Glomerular visceral epithelial cell (primary cell): ENCODE measurements around the gene NBEAL2.
A peak's percentile ranks its signal among the peaks of the same experiment; 100 is the strongest.

ENCODE experiments used
- DNase-seq: peaks from one replicate; pipeline ENCODE4 v3.0.0-alpha.2; 2016; ENCODE audit errors: extremely low spot score

The NBEAL2 gene

DNA sequence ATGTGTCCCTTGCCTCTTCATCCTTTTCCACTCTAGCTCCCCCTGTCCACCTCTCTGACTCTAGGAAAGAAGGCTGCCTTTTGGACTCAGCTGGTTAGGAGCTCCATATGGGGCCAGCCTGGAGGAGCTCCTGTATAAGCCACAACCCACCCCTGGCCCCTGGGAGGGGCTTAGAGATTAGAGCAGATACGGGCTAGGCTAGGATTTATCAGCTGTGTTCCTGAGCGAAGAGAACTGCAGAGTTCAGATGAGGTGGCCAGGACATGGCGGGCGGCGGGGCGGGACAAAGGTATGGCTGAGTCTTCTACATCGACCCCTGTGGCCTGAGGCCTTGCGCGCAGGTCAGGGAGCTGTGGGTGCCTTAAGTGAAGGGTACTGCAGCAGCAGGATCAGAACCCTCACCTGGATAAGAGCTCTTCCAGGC, 7.9 kb downstream of the NBEAL2 start:
- no peak for DNase-seq

DNA sequence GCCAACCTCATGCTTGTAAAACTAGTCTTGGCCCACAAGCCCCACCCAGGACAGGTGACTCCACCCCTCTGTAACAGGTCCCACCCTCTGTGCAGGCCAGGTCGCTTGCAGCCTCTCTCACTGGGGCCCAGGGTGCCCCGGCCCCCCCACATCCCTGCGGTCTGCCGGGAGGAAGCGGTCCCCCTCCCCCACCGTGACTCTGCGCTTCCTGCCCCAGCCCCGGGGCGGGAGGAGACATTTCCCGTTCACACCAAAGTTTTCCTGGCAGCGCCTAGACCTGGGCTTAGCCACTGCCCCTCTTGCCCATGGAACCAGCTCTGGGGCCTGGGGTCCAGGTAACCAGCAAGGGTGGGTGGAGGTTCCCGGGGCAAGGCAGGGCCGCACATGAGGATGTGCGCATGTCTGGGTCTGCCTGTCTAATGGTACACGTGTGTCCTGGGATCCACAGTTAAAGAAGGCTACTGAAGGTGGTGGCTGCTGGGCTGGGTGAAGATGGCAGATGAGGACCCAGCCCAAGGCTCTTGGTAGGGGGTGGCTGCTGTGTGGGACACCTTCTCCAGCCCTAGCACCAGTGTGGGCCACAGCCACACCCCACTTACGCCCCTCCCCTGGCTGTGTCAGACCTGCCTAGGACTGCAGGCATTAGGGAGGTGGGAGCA, 8.4 kb downstream of the NBEAL2 start:
- DNase-seq: no peak

DNA sequence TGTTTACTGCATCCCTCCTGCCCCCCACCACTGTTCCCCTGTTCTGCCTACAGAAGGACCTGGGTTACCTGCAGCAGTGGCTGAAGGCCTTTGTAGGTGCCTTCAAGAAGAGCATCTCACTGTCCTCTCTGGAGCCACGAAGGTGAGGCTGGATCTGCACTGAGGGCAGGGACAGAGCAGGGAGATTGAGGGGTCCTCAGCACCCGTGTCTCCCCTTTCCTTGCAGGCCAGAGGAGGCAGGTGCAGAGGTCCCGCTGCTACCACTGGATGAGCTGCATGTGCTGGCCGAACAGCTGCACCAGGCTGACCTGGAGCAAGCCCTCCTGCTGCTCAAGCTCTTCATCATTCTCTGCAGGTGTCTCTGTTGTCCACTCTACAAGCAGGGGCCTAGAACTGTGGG, 9.2 kb downstream of the NBEAL2 start:
- no peak for DNase-seq

DNA sequence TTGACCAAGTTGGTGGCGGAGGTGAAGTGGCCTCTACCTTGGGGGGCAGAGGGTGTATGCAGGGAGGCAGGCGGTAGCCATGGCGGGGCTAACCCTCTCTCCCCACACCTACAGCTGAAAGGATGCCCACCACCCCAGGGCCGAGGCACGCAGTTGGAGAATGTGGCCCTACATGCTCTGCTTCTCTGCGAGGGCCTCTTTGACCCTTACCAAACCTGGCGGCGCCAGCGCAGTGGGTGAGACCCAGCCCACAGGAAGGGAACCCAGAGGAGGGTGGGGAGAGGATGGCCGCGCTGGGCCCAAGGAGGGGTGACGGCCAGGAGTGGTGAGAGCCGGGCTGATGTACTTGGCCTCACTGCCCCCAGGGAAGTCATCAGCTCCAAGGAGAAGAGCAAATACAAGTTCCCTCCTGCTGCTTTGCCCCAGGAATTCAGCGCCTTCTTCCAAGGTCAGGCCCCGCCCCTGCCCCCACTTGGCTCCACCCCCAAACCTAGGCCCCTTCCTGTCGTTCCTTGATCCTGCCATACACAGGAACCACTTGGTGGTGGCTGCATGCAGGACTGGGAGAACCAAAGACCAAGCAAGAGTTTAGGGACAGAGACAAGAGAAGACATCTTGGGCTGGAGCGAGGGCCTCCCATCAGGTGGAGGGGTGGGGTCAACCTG, 9.8 kb downstream of the NBEAL2 start:
- no peak for DNase-seq

DNA sequence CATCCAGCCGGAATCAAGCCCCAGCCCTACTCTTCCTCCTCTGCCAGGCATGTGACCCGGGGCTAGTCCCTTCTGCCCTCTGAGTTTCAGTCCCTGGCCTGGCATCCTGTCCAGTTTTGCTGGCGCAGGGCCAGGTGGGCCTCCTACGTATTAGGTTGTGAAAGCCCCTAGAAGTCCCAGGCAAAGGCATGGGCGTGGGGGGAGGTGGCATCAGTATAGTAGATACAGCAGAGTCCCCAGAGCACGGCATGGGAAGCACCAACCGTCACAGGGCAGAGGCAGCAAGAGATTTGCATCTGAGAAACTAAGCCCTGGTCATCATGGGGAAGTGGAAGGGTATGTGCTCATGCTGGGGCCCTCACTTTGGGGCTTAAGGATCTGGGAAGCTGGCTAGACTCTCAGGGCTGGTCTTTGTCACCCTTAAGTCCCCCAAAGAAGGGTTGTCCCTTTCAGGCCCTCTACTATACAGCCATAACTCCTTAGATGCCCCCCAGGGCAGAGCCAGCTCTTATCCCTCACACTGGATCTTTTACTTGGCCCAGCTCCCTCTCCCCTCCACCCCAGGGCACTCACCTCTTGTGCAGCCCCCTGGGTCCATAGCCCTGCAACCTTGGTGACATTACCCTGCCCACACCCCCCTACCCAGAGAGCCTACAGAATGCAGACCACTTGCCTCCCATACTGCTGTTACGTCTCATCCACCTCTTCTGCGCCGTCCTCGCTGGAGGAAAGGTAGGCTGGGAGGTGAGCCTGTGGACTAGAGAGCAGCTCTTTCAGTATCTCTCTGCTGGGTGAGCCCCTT, 11.3 kb downstream of the NBEAL2 start:
- no peak for DNase-seq

DNA sequence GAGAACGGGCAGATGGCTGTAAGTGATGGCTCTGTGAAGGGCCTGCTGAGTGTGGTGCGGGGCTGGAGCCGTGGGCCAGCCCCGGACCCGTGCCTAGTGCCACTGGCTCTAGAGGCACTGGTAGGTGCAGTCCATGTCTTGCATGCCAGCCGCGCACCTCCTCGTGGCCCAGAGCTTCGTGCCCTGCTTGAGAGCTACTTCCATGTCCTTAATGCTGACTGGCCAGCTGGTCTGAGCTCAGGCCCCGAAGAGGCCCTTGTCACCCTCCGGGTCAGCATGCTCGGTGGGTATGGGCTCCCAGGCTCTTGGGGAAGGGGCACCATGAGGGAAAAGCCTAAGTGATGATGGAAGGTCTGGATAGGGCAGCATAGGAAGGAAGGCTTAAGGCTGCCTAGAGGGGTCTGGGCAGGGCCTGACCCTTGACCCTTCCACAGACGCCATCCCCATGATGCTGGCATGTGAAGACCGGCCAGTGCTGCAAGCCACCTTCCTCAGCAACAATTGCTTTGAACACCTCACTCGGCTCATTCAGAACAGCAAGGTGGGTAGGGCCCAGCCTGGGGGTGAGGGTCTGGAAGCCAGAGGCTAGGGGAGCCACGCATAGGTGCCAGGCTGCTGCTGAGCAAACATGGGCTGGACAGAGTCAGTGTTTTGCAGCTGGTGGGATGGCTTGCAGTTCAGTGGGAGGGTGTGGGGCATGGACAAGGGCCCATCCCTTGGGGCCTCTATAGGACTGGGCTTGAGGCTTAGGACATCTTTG, 12.1 kb downstream of the NBEAL2 start:
- no peak for DNase-seq

DNA sequence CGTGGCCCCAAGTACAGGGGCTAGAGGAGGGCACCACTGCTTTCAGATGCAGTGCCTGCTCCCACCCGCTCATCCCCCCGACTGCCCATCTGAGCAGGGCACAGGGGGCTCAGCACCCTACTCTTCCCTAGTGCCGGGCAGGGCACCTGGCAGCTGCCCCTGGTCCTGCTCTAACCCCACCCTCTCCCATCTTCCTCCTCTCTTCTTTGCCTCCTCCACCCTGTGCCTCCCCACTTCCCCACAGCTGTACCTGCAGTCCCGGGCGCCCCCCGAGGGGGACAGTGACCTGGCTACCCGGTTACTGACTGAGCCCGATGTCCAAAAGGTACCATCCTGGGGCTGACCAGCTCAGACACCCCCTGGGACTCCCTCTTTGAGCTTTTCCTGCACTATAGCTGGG, 12.8 kb downstream of the NBEAL2 start:
- no peak for DNase-seq

DNA sequence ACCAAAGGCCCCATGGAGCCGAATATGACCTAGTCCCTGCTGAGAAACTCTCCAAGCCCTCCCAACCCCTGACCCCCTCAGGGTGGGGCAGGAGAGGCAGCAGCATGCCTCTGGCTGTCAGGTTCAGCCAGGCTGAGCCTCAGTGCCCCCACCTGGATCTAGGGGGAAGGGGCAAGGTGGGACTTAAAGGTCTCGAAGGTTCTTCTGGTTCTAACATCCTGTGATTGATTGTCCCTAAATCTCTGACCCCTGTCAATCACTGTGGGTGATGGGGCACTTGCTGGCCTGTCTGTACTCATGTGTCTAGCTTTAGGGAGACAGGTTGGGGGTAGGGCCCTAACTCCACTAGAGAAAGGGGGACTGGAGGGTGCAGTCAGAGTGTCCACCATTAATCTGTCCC, 13.8 kb downstream of the NBEAL2 start:
- no peak for DNase-seq

DNA sequence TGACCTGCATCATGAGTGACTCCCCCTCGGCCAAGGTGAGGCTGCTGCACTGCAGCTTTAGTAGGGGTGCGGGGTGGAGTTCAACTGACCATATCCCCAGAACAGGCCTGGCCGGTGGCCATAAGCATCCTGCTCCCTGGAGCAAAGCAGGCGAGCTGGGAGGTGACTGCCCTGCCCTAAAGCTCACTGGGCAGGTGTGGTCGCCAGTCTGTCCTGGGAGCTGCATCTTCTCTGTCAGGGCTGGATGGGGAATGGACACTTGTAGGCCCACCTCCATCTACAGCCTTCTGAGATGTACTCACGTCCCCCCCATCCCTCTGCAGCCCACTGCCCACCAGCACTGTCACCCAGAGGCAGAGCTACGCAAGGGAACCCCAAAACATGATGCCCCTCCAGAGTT, 14.5 kb downstream of the NBEAL2 start:
- DNase-seq: no peak

DNA sequence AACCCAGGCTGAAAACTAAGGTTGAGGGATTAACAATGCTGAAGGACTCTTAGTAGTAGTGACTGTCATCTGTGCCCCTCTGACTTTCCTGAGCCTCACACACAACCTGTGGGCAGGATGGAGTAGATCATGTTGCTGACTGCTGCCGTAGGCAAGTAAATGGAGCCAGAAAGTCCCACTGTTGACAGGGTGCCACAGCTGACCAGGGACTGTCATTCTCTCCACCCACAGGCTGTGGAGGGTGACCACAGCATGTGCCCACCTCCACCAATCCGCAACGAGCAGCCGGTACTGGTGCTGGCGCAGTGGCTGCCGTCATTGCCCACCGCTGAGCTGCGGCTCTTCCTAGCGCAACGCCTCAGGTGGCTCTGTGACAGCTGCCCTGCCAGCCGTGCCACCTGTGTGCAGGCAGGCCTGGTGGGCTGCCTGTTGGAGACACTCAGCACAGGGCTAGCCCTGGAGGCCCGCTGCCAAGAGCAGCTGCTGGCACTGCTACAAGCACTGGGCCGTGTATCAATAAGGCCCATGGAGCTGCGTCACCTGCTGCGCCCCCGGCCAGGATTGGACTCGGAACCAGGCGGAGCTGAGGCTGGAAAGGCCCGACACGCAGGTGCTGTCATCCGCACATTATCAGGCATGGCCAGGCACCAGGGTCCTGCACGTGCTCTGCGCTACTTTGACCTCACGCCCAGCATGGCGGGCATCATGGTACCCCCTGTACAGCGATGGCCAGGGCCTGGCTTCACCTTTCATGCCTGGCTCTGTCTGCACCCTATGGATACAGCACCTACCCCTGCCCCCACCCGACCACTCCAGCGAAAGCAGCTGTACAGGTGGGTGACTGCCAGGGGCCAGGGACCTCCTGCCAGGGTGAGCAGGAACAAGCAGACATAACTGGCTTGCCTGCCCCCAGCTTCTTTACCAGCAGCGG, 15.6 kb downstream of the NBEAL2 start:
- no peak for DNase-seq

DNA sequence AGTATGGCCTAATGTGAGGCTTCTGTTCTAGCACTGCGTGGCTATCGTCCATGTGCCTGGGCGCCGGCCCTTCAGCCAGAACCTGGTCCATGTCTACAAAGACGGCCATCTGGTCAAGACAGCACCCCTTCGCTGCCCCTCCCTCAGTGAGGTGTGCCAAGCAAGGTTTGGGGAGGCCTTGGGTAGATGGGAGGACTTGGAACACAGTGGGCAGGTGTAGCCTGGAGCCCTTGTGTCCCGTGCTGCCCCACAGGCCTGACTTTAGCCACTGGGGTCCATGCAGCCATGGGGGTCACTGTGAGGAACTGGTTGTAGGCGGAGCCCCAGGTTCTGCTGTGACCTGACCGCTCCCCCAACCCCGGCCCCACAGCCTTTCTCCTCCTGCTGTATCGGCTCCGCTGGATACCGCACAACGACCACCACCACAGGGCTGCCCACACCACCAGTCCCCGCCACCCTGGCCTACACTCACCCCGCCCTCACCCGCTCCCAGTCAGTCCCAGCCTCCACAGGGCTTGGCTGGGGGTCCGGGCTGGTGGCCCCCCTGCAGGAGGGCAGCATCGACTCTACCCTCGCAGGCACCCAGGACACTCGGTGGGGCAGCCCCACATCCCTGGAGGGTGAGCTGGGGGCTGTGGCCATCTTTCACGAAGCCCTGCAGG, 16.6 kb downstream of the NBEAL2 start:
- no peak for DNase-seq

DNA sequence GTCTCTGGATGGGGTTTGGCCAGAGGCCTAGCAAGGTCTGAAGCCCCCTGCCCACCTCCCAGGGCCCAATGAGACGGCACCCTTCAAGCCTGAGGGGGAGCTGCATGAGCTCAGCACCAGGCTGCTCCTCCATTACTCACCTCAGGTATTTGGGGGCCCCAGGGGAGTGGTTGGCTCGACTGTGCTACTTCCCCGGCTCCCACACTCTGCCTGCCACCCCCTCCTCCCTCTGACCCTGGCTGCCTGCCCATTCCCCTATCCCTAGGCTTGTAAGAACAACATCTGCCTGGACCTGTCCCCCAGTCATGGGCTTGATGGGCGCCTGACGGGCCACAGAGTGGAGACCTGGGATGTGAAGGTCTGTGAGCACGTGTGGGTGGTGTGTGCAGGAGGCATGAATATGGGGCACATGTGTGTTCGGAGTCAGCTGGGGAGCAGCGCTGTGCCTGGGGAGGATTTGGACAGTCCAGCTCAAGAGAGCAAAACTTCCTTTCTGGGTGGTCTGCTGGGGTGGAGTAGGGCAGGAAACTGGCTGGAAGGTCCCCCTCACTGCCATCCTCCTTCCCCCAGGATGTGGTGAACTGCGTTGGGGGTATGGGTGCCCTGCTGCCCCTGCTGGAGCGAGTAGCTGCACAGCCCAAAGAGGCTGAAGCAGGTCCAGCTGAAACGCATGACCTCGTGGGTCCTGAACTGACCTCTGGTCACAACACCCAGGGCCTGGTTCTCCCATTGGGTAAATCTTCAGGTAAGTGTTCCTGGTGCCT, 17.4 kb downstream of the NBEAL2 start:
- no peak for DNase-seq

DNA sequence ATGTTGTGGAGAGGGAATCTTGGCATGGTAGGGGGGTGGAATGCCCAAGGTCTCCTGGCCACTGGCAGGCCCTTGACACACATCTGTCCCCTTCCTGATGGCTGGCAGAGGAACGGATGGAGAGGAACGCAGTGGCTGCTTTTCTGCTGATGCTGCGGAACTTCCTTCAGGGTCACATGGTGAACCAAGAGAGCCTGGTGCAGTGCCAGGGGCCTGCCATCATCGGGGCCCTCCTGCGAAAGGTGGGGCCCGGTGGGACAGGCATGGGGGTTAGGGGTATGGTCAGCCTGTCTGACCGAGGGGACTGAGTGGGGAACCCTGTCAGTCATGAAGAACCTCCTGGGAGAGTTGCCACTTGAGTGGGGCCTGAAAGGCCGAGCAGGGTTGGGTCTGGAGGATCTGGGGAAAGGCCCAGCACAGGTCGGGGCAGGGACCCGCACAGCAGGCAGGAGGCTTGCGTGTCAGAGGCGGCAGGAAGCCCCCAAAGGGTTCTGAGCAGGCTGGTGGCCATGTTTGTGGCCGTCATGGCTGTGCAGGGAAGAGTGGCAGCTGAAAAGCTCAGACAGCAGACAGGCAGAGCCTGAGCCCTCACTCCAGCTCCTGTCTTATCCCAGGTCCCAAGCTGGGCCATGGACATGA, 18.1 kb downstream of the NBEAL2 start:
- DNase-seq: no peak

DNA sequence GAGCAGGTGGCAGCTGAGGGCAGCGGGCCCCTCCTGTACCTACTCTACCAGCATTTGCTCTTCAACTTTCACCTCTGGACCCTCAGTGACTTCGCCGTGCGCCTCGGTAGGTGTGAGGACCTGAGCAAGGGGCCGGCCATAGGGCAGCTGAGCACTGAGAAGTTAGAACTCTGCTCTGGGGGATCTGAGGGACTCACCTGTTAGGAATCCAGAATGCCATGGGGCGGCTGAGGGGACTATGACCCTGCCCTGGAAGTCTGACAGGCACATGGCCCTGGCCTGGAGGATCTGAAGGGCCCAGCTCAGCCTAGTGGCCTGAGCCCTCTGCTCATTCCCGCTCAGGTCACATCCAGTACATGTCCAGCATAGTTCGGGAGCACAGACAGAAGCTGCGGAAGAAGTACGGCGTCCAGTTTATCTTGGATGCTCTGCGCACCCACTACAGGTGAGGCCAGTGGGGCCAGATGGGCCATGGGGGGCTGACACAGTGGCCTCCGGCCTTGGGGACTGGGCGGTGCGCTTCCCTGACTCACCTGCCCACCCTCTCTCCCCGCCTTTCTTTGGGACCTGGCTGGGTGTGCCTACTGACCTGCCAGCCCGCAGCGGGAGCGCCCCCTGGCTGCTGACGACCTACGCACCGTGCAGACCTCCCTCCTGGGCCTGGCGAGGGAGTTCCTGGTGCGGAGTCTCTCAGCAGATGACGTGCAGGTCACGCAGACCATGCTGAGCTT, 18.8 kb downstream of the NBEAL2 start:
- peak; percentile 29 for DNase-seq

DNA sequence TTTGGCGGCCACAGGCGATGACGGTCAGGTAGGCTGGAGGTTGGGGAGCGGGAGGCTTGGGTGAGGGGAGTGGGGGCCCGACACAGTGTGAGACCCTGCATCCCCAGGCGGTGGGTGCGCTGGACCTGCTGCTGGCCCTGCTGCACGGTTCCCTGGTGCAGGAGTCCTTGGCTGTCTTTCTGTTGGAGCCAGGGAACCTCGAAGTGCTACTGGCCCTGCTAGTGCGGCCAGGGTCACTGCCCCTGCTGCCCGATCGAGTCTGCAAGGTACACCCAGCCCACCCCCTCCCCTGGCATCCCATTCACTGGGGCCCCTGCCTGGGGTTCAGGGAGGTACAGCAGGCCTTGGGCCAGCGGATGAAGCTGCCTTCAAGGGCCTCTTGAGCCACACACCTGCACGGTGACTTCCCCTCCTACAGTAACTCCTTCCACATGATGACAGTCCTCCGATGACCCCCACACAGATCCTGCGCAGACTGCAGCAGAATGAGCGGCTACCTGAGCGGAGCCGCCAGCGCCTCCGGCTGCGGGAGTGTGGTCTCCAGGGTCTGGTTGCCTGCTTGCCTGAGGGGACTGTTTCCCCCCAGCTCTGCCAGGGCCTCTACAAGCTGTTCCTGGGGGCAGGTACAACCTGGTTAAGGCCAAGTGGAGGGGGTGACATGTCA, 19.5 kb downstream of the NBEAL2 start:
- no peak for DNase-seq

DNA sequence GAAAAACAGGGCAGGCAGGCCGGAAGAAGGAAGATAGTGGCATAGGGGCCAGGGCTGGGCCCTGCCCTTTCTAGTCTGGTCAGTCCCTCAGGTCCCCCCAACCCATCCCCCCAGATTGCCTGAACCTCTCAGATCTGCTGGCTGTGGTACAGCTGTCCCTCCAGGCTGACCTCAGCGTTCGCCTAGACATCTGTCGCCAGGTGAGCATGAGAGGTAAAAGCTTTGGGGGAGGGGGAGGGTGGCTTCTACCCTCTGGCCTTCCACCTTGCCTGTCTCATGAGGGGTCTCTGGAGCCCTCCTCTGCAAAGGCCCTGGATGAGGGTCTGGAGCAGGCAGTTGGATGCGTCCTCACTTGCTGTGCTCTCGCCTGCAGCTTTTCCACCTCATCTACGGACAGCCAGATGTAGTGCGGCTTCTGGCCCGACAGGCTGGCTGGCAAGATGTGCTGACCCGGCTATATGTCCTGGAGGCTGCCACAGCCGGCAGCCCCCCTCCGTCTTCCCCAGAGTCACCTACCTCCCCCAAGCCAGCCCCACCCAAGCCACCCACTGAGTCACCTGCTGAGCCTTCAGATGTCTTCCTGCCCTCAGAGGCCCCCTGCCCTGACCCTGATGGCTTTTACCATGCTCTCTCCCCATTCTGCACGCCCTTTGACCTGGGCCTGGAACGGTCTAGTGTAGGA, 20.2 kb downstream of the NBEAL2 start:
- no peak for DNase-seq

DNA sequence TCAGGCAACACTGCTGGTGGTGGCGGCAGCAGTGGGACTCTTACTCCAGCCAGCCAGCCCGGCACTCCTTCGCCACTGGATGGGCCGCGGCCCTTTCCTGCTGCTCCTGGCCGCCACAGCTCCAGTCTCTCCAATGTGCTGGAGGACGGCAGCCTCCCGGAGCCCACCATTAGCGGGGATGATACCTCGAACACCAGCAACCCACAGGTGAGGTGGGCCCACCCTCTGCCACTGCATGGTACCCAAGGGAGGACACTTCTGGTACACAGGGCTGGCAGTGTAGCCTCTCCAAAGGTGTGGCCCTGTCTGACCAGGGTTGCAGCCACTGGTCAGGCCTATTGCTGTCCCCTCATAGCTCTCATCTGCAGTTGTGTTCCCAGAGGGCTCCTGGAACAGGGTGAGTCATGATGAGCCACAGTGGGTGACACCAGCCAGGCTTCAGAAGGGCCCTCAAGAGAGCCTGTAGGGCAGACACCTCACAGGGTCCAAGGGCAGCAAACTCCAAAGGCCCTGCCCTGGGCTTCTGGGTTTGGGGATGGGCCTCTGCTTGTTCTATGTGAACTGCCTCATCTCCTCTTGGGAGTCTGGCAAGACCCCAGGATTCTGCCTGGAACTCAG, 20.8 kb downstream of the NBEAL2 start:
- peak; percentile 12 for DNase-seq
